ENCODE results near the gene EXT2. TPM values are rescaled to one million over a fixed set of nuclear protein-coding genes. Genes with fewer than 3 reads are reported as not detected.

Gene EXT2
- 51.6 TPM for polyA plus RNA-seq
- long read RNA-seq, donor 1, partial matches to known transcripts: 0 of 1 reads
- long read RNA-seq, donor 1, other reads (novel, unspliced or antisense): 0 of 1 reads
- long read RNA-seq, donor 2, transcript EXT2-210 (14 exons, 3,136 nt): major isoform, 8 of 33 reads
- long read RNA-seq, donor 2, partial matches to known transcripts: 25 of 33 reads
- long read RNA-seq, donor 2, other reads (novel, unspliced or antisense): 0 of 33 reads
- long read RNA-seq, donor 3: 0 reads
- long read RNA-seq, donor 4, partial matches to known transcripts: 0 of 1 reads
- long read RNA-seq, donor 4, other reads (novel, unspliced or antisense): 0 of 1 reads
- long read RNA-seq, donor 5, transcript EXT2-210 (14 exons, 3,136 nt): major isoform, 6 of 6 reads
- long read RNA-seq, donor 5, partial matches to known transcripts: 0 of 6 reads
- long read RNA-seq, donor 5, other reads (novel, unspliced or antisense): 0 of 6 reads
- long read RNA-seq, donor 6, transcript EXT2-210 (14 exons, 3,136 nt): major isoform, 8 of 20 reads
- long read RNA-seq, donor 6, partial matches to known transcripts: 12 of 20 reads
- long read RNA-seq, donor 6, other reads (novel, unspliced or antisense): 0 of 20 reads
- long read RNA-seq, donor 7, partial matches to known transcripts: 0 of 5 reads
- long read RNA-seq, donor 7, other reads (novel, unspliced or antisense): 0 of 5 reads
- long read RNA-seq, donor 8, transcript EXT2-210 (14 exons, 3,136 nt): major isoform, 6 of 13 reads
- long read RNA-seq, donor 8, partial matches to known transcripts: 7 of 13 reads
- long read RNA-seq, donor 8, other reads (novel, unspliced or antisense): 0 of 13 reads
- long read RNA-seq, donor 9, transcript EXT2-210 (14 exons, 3,136 nt): major isoform, 6 of 26 reads
- long read RNA-seq, donor 9, partial matches to known transcripts: 20 of 26 reads
- long read RNA-seq, donor 9, other reads (novel, unspliced or antisense): 0 of 26 reads
- long read RNA-seq, donor 10, transcript EXT2-210 (14 exons, 3,136 nt): major isoform, 6 of 6 reads
- long read RNA-seq, donor 10, partial matches to known transcripts: 0 of 6 reads
- long read RNA-seq, donor 10, other reads (novel, unspliced or antisense): 0 of 6 reads
- long read RNA-seq, donor 11, transcript EXT2-210 (14 exons, 3,136 nt): major isoform, 6 of 14 reads
- long read RNA-seq, donor 11, partial matches to known transcripts: 8 of 14 reads
- long read RNA-seq, donor 11, other reads (novel, unspliced or antisense): 0 of 14 reads

DNA sequence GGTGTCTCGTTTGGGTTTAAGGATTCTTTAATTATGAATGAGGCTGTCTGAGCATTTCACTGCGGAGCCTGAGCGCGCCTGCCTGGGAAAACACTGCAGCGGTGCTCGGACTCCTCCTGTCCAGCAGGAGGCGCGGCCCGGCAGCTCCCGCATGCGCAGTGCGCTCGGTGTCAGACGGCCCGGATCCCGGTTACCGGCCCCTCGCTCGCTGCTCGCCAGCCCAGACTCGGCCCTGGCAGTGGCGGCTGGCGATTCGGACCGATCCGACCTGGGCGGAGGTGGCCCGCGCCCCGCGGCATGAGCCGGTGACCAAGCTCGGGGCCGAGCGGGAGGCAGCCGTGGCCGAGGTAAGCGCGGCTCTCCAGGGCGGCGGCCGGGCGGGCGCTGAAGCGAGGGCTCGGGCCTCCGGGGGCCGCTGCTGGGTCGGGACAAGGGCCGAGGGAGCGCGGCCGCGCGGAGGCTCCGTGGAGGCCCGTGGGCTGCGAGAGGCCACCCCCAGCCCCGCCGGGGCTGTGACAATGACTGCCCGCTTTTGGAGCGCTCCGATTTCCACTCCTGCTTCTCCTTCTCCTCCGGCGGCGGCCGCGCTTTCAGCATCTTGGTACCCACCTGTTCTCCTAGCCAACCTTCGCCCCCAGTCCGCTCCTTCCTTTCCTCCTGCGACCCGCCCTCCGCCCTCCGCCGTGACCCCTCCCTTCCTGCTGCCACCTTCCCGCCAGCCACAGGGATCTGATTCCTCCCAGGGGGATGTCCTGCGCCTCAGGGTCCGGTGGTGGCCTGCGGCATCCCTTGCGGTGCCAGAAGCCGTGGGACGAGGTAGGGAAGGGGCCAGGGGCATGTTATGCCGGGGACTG lies at the start of gene EXT2:
EXT2 (plus strand) TSS at position 173 of the 854 bp plus-strand sequence. CDS start 12,035 bp downstream, outside the sequence.
- H3K9me3 ChIP-seq (ENCODE audit: control insufficient read depth, low read depth, low read length): no peaks in the 10 kb centered on the region
- H3K27ac ChIP-seq (ENCODE audit: low read length): peak within 1 kb of the TSS; percentile 14
- no CpG with 5 or more reads among the region's 83 CpGs for WGBS (ENCODE audit: insufficient coverage, low lambda C conversion rate)
- peak within 1 kb of the TSS; percentile 69 for H3K4me3 ChIP-seq (ENCODE audit: low read length)
- H3K27me3 ChIP-seq (ENCODE audit: control insufficient read depth, insufficient read depth, low read length): no peaks in the 10 kb centered on the region
- peaks cover 8% of the 10 kb centered on the region for H3K36me3 ChIP-seq (ENCODE audit: control insufficient read depth, insufficient read depth, low read length)
- peak; percentile 77 to 86 for DNase-seq
- H3K4me1 ChIP-seq (ENCODE audit: control insufficient read depth, insufficient read depth, low read length): peaks cover 11% of the 10 kb centered on the region

DNA sequence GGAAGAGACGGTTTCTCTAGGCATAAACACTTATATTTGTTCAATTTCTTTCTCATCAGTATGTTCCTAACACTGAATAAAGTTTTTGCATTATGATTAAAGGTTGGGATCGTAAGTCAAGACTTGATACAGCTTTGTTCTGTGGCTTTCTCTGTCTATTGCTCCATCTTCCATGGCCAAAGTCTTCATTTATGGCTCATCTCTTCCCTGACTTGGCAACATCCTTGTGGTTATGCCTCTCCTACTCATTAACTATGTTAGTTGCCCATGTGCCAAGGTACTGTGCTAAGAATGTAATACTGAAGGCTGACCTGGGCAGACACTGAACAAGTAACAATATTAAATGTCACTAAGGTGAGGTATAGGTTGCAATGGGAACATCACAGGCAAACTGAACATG lies 49.3 kb upstream of the EXT2 start:
- Histone ChIP-seq H3K4me1 (ENCODE audit: control insufficient read depth, insufficient read depth, low read length) (no peaks in the 10 kb centered on the region), H3K4me3 (ENCODE audit: low read length) (no peak overlapping the region), H3K36me3 (ENCODE audit: control insufficient read depth, insufficient read depth, low read length) (no peaks in the 10 kb centered on the region), H3K27ac (ENCODE audit: low read length) (no peak overlapping the region), H3K9me3 (ENCODE audit: control insufficient read depth, low read depth, low read length) (no peaks in the 10 kb centered on the region), H3K27me3 (ENCODE audit: control insufficient read depth, insufficient read depth, low read length) (peaks cover 5% of the 10 kb centered on the region)
- DNase-seq: peak; percentile 58 to 67
- WGBS (ENCODE audit: insufficient coverage, low lambda C conversion rate): 60% methylated on average over 1 of the region's 2 CpGs

DNA sequence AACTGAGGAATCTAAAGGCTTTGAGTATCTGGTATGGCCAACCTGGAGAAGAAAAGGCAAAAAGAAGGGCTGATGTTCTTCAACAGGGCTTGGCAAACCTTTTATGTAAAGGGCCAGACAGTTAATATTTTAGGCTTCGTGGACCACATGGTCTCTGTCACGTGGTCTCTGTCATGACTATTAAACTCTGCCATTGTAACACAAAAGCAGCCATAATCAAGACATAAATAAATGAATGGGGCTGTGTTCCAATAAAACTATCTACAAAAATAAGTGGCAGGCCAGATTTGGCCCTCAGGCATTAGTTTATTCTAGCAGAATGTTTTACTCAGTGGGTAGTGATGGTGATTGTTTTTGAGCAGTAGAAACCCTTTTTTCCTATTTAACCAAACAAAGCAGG lies 48.2 kb upstream of the EXT2 start:
- DNase-seq: no peak
- 80% methylated on average over 1 of the region's 2 CpGs for WGBS (ENCODE audit: insufficient coverage, low lambda C conversion rate)
- H3K36me3 ChIP-seq (ENCODE audit: control insufficient read depth, insufficient read depth, low read length): no peaks in the 10 kb centered on the region
- no peaks in the 10 kb centered on the region for H3K9me3 ChIP-seq (ENCODE audit: control insufficient read depth, low read depth, low read length)
- no peaks in the 10 kb centered on the region for H3K4me1 ChIP-seq (ENCODE audit: control insufficient read depth, insufficient read depth, low read length)
- peaks cover 5% of the 10 kb centered on the region for H3K27me3 ChIP-seq (ENCODE audit: control insufficient read depth, insufficient read depth, low read length)
- no peak overlapping the region for H3K4me3 ChIP-seq (ENCODE audit: low read length)
- H3K27ac ChIP-seq (ENCODE audit: low read length): no peak overlapping the region

DNA sequence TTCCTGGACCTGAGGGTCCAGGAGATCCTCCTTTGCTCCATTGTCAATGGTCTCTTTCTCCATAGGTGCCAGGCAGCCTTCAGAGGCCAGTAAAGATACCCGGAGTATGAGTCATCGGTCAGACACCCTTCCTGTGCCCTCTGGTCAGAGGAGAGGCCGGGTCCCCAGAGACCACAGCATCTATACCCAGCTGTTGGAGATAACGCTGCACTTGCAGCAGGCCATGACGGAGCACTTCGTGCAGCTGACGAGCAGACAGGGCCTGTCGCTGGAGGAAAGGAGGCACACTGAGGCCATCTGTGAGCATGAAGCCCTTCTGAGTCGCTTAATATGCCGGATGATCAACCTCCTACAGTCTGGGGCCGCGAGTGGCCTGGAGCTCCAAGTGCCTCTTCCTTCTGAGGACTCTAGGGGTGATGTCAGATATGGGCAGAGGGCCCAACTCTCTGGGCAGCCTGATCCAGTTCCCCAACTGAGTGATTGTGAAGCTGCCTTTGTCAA lies 47.5 kb upstream of the EXT2 start, which contains the start of gene ACCSL:
ACCSL (plus strand) TSS at position 51 of the 501 bp plus-strand sequence; CDS start at position 107, 56 bp downstream.
- no CpG with 5 or more reads among the region's 12 CpGs for WGBS (ENCODE audit: insufficient coverage, low lambda C conversion rate)
- H3K9me3 ChIP-seq (ENCODE audit: control insufficient read depth, low read depth, low read length): no peaks in the 10 kb centered on the region
- no peak within 1 kb of the TSS for H3K4me3 ChIP-seq (ENCODE audit: low read length)
- peaks cover 3% of the 10 kb centered on the region for H3K27me3 ChIP-seq (ENCODE audit: control insufficient read depth, insufficient read depth, low read length)
- H3K36me3 ChIP-seq (ENCODE audit: control insufficient read depth, insufficient read depth, low read length): no peaks in the 10 kb centered on the region
- DNase-seq: no peak
- H3K27ac ChIP-seq (ENCODE audit: low read length): no peak within 1 kb of the TSS
- no peaks in the 10 kb centered on the region for H3K4me1 ChIP-seq (ENCODE audit: control insufficient read depth, insufficient read depth, low read length)

DNA sequence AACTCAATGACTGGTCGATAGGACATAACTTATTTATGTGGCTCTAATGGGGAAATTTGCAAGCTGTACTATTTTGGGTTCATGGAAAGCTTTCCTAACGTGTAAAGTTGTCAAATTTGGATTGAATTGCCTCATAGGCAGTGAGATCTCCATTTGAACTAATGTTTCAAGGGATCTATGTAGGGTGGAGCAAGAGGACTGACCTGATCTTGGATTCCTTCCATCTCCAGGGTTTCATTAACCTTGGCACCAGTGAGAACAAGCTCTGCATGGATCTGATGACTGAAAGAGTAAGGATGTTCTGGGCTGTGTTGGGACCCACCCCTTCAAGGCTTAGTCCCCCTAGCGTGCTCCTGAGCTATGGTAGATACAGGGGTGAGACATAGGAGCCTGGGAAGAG lies 45.6 kb upstream of the EXT2 start:
- Histone ChIP-seq H3K9me3 (ENCODE audit: control insufficient read depth, low read depth, low read length) (no peaks in the 10 kb centered on the region), H3K27ac (ENCODE audit: low read length) (no peak overlapping the region), H3K4me3 (ENCODE audit: low read length) (no peak overlapping the region), H3K36me3 (ENCODE audit: control insufficient read depth, insufficient read depth, low read length) (no peaks in the 10 kb centered on the region), H3K4me1 (ENCODE audit: control insufficient read depth, insufficient read depth, low read length) (no peaks in the 10 kb centered on the region), H3K27me3 (ENCODE audit: control insufficient read depth, insufficient read depth, low read length) (peaks cover 3% of the 10 kb centered on the region)
- no CpG with 5 or more reads among the region's 3 CpGs for WGBS (ENCODE audit: insufficient coverage, low lambda C conversion rate)
- DNase-seq: no peak

DNA sequence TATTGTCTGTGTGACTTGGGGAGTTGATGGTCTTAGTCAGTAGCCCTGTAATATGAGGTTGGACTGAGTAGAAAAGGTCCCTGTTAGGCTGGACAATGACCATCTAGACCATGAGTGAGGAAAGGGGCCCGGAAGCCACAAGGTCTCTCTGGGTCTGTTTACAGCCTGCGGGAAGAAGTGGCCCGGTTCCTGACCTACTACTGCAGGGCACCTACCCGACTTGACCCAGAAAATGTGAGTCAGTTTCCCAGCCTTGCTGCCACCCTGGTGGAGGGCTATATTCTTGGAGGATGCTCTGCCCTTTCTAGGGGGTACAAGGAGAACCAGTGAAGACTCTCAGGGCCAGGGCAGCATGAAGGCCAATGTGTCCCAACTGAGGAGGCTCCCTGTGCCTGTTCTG lies 44.3 kb upstream of the EXT2 start:
- Histone ChIP-seq H3K4me3 (ENCODE audit: low read length) (no peak overlapping the region), H3K27me3 (ENCODE audit: control insufficient read depth, insufficient read depth, low read length) (peaks cover 3% of the 10 kb centered on the region), H3K4me1 (ENCODE audit: control insufficient read depth, insufficient read depth, low read length) (no peaks in the 10 kb centered on the region), H3K27ac (ENCODE audit: low read length) (no peak overlapping the region), H3K9me3 (ENCODE audit: control insufficient read depth, low read depth, low read length) (no peaks in the 10 kb centered on the region), H3K36me3 (ENCODE audit: control insufficient read depth, insufficient read depth, low read length) (no peaks in the 10 kb centered on the region)
- no CpG with 5 or more reads among the region's 4 CpGs for WGBS (ENCODE audit: insufficient coverage, low lambda C conversion rate)
- DNase-seq: no peak

DNA sequence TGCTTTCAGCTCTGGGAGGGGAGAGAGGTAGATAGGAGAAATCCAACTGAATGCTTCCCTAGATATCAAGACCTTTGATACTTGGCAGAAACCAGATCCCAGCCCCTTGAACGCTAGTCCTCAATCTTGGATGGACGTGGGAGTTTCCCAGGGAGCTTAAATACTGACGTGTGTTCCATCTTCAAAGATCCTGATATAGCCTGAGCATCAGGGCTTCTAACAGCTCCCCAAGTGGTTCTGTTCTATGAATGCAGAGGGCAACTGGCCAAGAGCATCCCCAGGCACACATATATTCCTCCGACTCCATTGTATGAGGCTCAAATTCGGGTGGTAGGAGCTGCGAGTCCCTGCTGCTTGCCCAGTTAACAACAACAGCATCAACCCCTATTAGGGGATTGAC lies 38.1 kb upstream of the EXT2 start:
- H3K27me3 ChIP-seq (ENCODE audit: control insufficient read depth, insufficient read depth, low read length): peaks cover 5% of the 10 kb centered on the region
- no peaks in the 10 kb centered on the region for H3K36me3 ChIP-seq (ENCODE audit: control insufficient read depth, insufficient read depth, low read length)
- no peak for DNase-seq
- no peaks in the 10 kb centered on the region for H3K4me1 ChIP-seq (ENCODE audit: control insufficient read depth, insufficient read depth, low read length)
- WGBS (ENCODE audit: insufficient coverage, low lambda C conversion rate): no CpG with 5 or more reads among the region's 6 CpGs
- H3K27ac ChIP-seq (ENCODE audit: low read length): no peak overlapping the region
- H3K9me3 ChIP-seq (ENCODE audit: control insufficient read depth, low read depth, low read length): no peaks in the 10 kb centered on the region
- no peak overlapping the region for H3K4me3 ChIP-seq (ENCODE audit: low read length)

DNA sequence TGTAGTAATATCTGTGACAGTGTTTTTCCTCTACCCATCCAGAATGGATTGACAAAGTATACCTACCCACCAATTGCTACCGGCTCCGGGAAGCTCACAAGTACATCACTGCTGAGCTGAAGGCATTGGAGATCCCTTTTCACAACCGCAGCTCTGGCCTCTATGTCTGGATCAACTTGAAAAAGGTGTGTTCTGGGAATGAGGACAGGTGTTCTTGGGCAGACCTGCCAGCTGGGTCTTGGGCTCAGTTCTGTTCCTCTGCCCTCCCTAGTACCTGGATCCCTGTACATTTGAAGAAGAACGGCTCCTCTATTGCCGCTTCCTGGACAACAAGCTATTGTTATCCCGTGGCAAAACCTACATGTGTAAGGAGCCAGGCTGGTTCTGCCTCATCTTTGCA lies 37.2 kb upstream of the EXT2 start:
- WGBS (ENCODE audit: insufficient coverage, low lambda C conversion rate): no CpG with 5 or more reads among the region's 6 CpGs
- peaks cover 5% of the 10 kb centered on the region for H3K27me3 ChIP-seq (ENCODE audit: control insufficient read depth, insufficient read depth, low read length)
- no peaks in the 10 kb centered on the region for H3K4me1 ChIP-seq (ENCODE audit: control insufficient read depth, insufficient read depth, low read length)
- DNase-seq: no peak
- H3K36me3 ChIP-seq (ENCODE audit: control insufficient read depth, insufficient read depth, low read length): no peaks in the 10 kb centered on the region
- H3K9me3 ChIP-seq (ENCODE audit: control insufficient read depth, low read depth, low read length): no peaks in the 10 kb centered on the region
- no peak overlapping the region for H3K4me3 ChIP-seq (ENCODE audit: low read length)
- no peak overlapping the region for H3K27ac ChIP-seq (ENCODE audit: low read length)

DNA sequence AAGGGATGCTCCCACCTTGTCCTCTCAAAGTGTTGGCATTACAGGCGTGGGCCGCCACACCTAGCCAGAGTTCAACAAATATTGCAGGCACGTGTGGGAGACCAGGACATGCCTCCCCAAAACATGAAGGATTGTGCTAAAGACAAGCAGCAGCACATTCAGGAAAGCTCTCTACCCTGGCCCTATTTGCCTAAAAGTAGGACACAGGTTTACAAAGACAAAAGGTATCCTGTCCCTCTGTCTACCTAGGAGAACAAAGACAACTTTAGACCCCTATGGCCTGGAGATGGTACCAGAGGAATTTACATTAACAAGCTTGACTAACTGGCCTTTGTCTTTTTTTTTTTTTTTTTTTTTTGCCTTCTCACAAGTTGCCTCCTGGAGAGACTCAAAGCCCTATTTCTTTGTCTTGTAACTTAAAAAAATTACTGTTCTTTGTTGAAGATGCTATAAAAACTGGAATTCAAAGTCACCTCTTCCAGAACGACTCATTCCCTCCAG lies 30.3 kb upstream of the EXT2 start:
- H3K36me3 ChIP-seq (ENCODE audit: control insufficient read depth, insufficient read depth, low read length): peaks cover 4% of the 10 kb centered on the region
- peak overlapping the region; percentile 83 for H3K27ac ChIP-seq (ENCODE audit: low read length)
- 60% methylated on average over 1 of the region's 4 CpGs for WGBS (ENCODE audit: insufficient coverage, low lambda C conversion rate)
- peaks cover 5% of the 10 kb centered on the region for H3K4me1 ChIP-seq (ENCODE audit: control insufficient read depth, insufficient read depth, low read length)
- H3K9me3 ChIP-seq (ENCODE audit: control insufficient read depth, low read depth, low read length): no peaks in the 10 kb centered on the region
- H3K4me3 ChIP-seq (ENCODE audit: low read length): no peak overlapping the region
- DNase-seq: peak in 1 of 2 donors; percentile 13
- H3K27me3 ChIP-seq (ENCODE audit: control insufficient read depth, insufficient read depth, low read length): no peaks in the 10 kb centered on the region
